GM12878 (cell line): ENCODE results near the gene CDYL.

Source experiments
- CTCF ChIP-seq, 3 experiments: IDR thresholded peaks in 2 of 3; conservative IDR thresholded peaks in 1 of 3; 2 replicates each; pipeline ENCODE4 v1.5.1; 2011; ENCODE audit warnings: low read depth in 3 of 3, low read length in 3 of 3, mild to moderate bottlenecking in 3 of 3, control low read depth in 2 of 3, moderate library complexity in 2 of 3, inconsistent platforms in 1 of 3, mixed read lengths in 1 of 3; ENCODE audit not compliant: control insufficient read depth in 2 of 3, insufficient read depth in 1 of 3; ENCODE audit errors: extremely low read depth in 1 of 3
- POLR2A ChIP-seq: IDR thresholded peaks from 2 replicates; pipeline ENCODE4 v1.6.1; 2011; ENCODE audit warnings: low read depth, mild to moderate bottlenecking, low read length

- TF ChIP-seq CTCF (IDR thresholded peaks at IDR 0.05 in 2 of 3, conservative IDR thresholded peaks at IDR 0.05 in 1 of 3; ENCODE audit: control insufficient read depth in 2 of 3, extremely low read depth in 1 of 3, insufficient read depth in 1 of 3, low read depth in 3 of 3, low read length in 3 of 3) (no peak), POLR2A (no peak)
These were observed 41.3 kb downstream of the CDYL start for GRCh38 chr6:4817551-4817950.
